GM13976 (cell line): ENCODE measurements around the gene MYL7.

Experiments used
- DNase-seq: peaks from one replicate; pipeline ENCODE4 v3.0.0; 2012; ENCODE audit warnings: low spot score
- in situ Hi-C: fragments of 300-500 bp; cut with MboI; formaldehyde crosslinking; loops from one replicate; pipeline ENCODE4 v1.12.0; 2022; ENCODE audit warnings: low sequenced_read_pairs, mixed read lengths, inconsistent platforms; ENCODE audit not compliant: unreplicated experiment
- TF ChIP-seq, protein P1 (sequence below): IDR thresholded peaks from 2 replicates; pipeline ENCODE4 v1.5.1; 2012; ENCODE audit warnings: borderline replicate concordance, mild to moderate bottlenecking; ENCODE audit not compliant: insufficient read depth; ENCODE audit errors: extremely low read depth, missing control alignments, control extremely low read depth

The MYL7 gene

DNA sequence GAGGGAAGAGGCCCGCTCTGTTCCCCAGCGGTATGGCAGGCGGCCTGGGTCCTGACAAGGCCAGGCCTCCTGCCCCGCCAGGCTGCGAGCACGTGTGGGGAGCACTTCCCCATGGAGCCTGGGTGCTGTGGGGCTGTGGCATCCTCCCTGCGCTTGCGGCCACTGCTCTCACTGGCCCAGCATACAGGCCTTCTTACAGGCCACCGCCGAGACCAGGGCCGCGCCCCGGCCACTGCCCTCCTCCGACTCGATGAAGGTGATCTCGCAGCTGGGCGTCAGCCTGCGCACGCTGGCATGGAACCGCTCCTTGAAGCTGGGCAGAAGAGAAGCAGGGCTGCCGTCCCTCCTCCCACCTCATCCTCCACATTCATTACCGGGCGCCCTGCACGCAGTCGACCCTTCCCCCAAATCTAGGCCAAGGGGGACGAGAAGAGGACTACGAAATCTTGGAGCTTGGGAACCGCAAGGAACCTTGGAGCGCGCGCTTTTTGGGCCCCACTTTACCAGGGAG, 3.9 kb upstream of the MYL7 start:
- in situ Hi-C loops, result no loop called here
- TF ChIP-seq, protein P1, sequence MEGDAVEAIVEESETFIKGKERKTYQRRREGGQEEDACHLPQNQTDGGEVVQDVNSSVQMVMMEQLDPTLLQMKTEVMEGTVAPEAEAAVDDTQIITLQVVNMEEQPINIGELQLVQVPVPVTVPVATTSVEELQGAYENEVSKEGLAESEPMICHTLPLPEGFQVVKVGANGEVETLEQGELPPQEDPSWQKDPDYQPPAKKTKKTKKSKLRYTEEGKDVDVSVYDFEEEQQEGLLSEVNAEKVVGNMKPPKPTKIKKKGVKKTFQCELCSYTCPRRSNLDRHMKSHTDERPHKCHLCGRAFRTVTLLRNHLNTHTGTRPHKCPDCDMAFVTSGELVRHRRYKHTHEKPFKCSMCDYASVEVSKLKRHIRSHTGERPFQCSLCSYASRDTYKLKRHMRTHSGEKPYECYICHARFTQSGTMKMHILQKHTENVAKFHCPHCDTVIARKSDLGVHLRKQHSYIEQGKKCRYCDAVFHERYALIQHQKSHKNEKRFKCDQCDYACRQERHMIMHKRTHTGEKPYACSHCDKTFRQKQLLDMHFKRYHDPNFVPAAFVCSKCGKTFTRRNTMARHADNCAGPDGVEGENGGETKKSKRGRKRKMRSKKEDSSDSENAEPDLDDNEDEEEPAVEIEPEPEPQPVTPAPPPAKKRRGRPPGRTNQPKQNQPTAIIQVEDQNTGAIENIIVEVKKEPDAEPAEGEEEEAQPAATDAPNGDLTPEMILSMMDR, result no peak
- no peak for DNase-seq

DNA sequence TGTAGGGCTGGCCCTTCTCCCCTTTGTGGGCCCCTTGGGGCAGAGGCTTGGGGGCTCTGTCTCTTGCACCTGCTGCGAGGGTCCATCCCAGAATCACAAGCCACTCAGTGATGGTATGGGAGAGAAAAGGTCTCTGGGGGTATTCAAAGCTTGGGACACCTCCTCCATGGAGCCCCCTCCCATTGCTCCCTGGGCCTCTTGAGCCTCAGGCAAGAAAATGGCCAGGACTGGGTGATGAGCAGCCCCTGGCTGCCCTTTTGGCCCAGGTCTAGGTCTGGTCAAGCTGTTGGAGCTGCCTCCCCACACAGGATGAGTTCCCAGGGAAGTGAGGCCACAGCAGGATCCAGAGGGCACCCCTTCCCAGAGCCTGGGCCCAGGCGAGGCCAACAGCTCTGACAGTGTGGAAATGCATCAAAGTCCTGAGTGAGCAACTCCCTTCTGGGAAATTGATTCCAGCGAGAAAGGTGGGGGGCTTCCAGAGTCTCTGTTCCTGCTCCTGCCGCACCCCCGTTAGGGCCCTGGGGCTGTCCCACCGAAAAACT, 3.4 kb upstream of the MYL7 start:
- no peak for DNase-seq
- TF ChIP-seq, protein P1, result no peak
- in situ Hi-C loops, result no loop called here

DNA sequence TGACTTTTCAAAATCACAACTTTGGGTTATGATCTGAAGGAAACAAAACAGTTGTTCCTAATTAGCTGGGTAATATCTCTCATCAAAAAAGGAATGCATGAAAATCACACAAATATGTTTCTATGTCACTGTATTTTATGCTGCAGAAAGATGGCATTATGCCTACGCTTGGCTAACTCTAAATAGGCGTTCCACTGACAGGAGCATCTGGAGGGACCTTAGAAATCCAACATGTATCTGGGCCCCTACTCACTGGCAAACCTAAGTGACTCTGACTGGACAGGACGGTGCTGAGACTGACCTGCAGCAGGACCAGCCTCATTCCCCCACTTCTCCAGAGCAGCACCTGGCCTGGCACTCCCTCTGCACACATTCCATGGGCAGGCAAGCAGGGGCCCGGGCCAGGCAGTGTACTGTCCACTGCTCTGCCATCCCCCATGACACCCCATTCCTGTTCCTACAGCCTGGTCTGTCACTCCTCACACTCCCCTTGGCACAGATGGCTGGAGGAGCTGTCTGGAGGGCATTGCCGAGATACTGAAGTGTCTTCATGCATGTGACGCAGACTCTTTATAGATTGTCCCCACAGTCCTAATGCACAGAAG, 2.6 kb upstream of the MYL7 start:
- TF ChIP-seq, protein P1, result no peak
- no peak for DNase-seq
- in situ Hi-C loops, result no loop called here

DNA sequence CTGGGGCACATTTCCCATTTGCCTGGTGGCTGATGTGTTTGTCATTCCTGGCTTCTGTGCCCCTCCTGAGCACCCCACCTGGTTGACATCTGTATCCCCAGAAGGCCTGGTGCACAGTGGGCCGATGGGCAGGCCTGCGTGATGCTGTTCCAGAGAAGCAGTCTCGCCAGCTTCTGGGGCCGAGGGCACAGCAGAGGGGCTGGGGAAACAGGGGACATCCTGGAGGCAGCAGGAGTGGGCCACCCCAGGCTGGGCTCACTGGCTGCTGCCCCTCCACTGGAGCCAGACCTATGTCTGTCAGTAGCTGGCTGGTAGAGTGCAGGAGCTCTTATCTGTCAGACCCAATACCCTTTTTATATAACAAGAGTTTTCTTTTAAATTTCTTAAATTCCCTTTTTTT, 896 bp upstream of the MYL7 start:
- TF ChIP-seq, protein P1, result no peak
- no peak for DNase-seq

DNA sequence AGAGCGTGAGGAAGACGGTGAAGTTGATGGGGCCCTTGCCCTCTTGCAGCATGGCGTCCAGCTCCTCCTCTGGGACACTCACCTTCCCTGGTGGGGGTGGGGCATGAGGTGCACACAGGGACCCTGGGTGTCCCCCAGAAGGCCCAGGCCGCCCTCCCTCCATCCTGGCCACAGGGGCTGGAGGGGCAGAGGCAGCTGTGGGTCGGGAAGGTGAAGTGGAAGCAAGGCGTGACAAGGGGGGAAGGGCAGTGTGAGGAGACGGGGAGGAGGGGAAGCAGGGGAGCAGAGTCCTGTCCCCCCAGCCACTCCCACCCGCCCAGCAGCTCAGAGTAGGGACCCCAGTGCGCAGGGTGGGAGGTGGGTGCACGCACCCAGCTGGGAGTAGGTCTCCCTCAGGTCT, 791 bp downstream of the MYL7 start:
- no peak for DNase-seq
- in situ Hi-C loops, result no loop called here
- TF ChIP-seq, protein P1, result no peak

More for the DNA sequence above, 896 bp upstream of the MYL7 start:
- in situ Hi-C loops, result no loop called here

DNA sequence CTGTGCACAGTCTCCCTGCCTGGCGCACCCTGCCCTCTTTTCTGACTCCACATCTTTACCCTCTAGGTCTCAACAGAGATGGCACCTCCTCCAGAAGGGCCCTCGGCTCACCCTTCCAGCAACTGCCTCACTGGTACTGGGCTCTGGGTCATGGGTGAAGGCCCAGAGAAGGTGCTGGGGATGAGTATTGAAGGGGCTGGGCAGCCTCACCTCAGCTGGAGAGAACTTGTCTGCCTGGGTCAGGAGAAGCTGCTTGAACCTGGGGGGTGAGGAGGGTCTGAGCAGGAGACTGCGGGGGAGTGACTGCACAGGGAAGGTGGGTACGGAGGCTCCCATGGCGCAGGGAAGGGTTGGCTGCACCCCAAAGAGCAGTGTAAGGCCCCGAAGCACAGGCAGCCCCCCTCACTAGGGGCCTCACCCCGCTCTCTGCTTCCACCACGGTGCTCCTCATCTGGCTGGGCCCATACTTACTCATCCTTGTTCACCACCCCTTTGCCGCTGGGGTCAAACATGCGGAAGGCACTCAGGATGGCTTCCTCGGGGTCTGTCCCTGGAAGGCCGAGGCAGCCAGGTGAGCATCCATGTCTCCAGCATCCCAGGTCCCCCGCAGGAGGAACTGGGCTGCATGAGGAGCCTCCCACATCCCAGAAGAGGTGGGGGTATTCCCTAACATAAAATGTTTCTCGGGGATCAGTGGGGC, 1.7 kb downstream of the MYL7 start:
- TF ChIP-seq, protein P1, result no peak
- no peak for DNase-seq
- in situ Hi-C loops, result no loop called here
